Islet of Langerhans (tissue), 1 donor: ENCODE data around the gene ZNF322.
"Not testable (repeated sequence)": the region's sequence is repeated elsewhere in the genome, so short reads cannot be mapped to it uniquely, and the experiment has no call there.

Experiments
- FAIRE-seq: peaks from one replicate; lab custom pipeline; 2011; peaks lifted over from hg19 to GRCh38; lab: Jason Lieb, UNC

Gene ZNF322

GRCh38 chr6:26659042-26659999, at the start of gene ZNF322:
TSS of gene ZNF322 (minus strand) at chr6:26659746. CDS start at chr6:26638553, 21,193 bp downstream.
- FAIRE-seq: peak; percentile 87

GRCh38 chr6:26705780-26706179, 46.2 kb upstream of the ZNF322 start:
- not testable (repeated sequence) for FAIRE-seq

GRCh38 chr6:26705352-26705751, 45.8 kb upstream of the ZNF322 start:
- FAIRE-seq: not testable (repeated sequence)

- FAIRE-seq: not testable (repeated sequence)
Observed at GRCh38 chr6:26701023-26701747, 41.6 kb upstream of the ZNF322 start.

GRCh38 chr6:26697496-26697895, 38.0 kb upstream of the ZNF322 start:
- FAIRE-seq: not testable (repeated sequence)

GRCh38 chr6:26689324-26689947, 29.9 kb upstream of the ZNF322 start:
- FAIRE-seq: not testable (repeated sequence)

- FAIRE-seq: not testable (repeated sequence)
Observed at GRCh38 chr6:26682435-26683042, 23.0 kb upstream of the ZNF322 start.

GRCh38 chr6:26673287-26673686, 13.7 kb upstream of the ZNF322 start:
- FAIRE-seq: not testable (repeated sequence)

GRCh38 chr6:26670558-26670957, 11.0 kb upstream of the ZNF322 start:
- FAIRE-seq: not testable (repeated sequence)

GRCh38 chr6:26670003-26670402, 10.5 kb upstream of the ZNF322 start:
- not testable (repeated sequence) for FAIRE-seq

GRCh38 chr6:26660000-26660361, 435 bp upstream of the ZNF322 start:
- FAIRE-seq: no peak

GRCh38 chr6:26657256-26657655, 2.3 kb downstream of the ZNF322 start:
- no peak for FAIRE-seq

GRCh38 chr6:26653007-26653406, 6.5 kb downstream of the ZNF322 start:
- FAIRE-seq: no peak

GRCh38 chr6:26651133-26651781, 8.3 kb downstream of the ZNF322 start:
- FAIRE-seq: no peak

- FAIRE-seq: no peak
Observed at GRCh38 chr6:26646074-26646473, 13.5 kb downstream of the ZNF322 start.

GRCh38 chr6:26640806-26641205, 18.7 kb downstream of the ZNF322 start:
- no peak for FAIRE-seq

GRCh38 chr6:26629359-26629758, 30.2 kb downstream of the ZNF322 start:
- no peak for FAIRE-seq

GRCh38 chr6:26627843-26628242, 31.7 kb downstream of the ZNF322 start:
- no peak for FAIRE-seq

- FAIRE-seq: no peak
Observed at GRCh38 chr6:26624557-26624956, 35.0 kb downstream of the ZNF322 start.

GRCh38 chr6:26623339-26623859, 36.1 kb downstream of the ZNF322 start:
- FAIRE-seq: no peak
